ENCODE measurements around the gene FBP2. TPM values are rescaled to one million over a fixed set of nuclear protein-coding genes. Genes with fewer than 3 reads are reported as not detected.

Gene FBP2
- total RNA-seq, 1 donor: not detected

GRCh38 chr9:94511955-94512265, 81.7 kb downstream of the FBP2 start:
- no peak for DNase-seq (ENCODE audit: low read depth)
- TF ChIP-seq CTCF (IDR thresholded peaks at IDR 0.05; ENCODE audit: insufficient read depth, low read depth, low read length): no peak
- no peak overlapping the region for H3K4me3 ChIP-seq (ENCODE audit: low read depth, low read length)

GRCh38 chr9:94511134-94511954, 82.3 kb downstream of the FBP2 start:
- no peak for TF ChIP-seq CTCF (IDR thresholded peaks at IDR 0.05; ENCODE audit: insufficient read depth, low read depth, low read length)
- H3K4me3 ChIP-seq (ENCODE audit: low read depth, low read length): no peak overlapping the region
- DNase-seq (ENCODE audit: low read depth): no peak

Other genes with a start within 250 kb of the FBP2 start
- 0.43 and 0.64 TPM in 2 replicates for gene PCAT7, start 38.7 kb downstream of the FBP2 start, total RNA-seq
- not detected in 2 replicates for gene FBP1, start 45.7 kb upstream of the FBP2 start, total RNA-seq
- gene AOPEP, start 132.9 kb upstream of the FBP2 start, total RNA-seq: 151 and 153 TPM in 2 replicates

Data from fibroblast of villous mesenchyme (primary cell).